ENCODE results near the gene PIP5K1C.
"Not testable (repeated sequence)": the region's sequence is repeated elsewhere in the genome, so short reads cannot be mapped to it uniquely, and the experiment has no call there.

DNA sequence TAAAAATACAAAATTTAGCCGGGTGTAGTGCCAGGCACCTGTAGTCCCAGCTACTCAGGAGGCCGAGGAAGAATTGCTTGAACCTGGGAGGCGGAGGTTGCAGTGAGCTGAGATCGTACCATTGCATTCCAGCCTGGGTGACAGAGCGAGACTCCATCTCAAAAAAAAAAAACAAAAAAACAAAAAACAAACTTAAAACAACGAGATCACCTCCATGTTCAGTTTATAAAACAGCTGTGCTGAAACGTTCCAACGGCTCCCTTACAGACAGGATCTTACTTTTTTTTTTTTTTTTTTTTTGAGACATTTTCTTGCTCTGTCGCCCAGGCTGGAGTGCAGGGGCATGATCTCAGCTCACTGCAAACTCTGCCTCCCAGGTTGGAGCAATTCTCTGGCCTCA is 71.5 kb downstream of the PIP5K1C start:
- TF ChIP-seq, protein P1, sequence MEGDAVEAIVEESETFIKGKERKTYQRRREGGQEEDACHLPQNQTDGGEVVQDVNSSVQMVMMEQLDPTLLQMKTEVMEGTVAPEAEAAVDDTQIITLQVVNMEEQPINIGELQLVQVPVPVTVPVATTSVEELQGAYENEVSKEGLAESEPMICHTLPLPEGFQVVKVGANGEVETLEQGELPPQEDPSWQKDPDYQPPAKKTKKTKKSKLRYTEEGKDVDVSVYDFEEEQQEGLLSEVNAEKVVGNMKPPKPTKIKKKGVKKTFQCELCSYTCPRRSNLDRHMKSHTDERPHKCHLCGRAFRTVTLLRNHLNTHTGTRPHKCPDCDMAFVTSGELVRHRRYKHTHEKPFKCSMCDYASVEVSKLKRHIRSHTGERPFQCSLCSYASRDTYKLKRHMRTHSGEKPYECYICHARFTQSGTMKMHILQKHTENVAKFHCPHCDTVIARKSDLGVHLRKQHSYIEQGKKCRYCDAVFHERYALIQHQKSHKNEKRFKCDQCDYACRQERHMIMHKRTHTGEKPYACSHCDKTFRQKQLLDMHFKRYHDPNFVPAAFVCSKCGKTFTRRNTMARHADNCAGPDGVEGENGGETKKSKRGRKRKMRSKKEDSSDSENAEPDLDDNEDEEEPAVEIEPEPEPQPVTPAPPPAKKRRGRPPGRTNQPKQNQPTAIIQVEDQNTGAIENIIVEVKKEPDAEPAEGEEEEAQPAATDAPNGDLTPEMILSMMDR (IDR thresholded peaks at IDR 0.05): not testable (repeated sequence)
- not testable (repeated sequence) for TF ChIP-seq EZH2 (IDR thresholded peaks at IDR 0.05; ENCODE audit: borderline replicate concordance, insufficient read depth, low read depth, low read length, poor library complexity, severe bottlenecking)

All from B cell (primary cell).